HPDE6-E6E7 (cell line): Measurements from ENCODE around the gene WWP2.
"Not testable (repeated sequence)": the region's sequence is repeated elsewhere in the genome, so short reads cannot be mapped to it uniquely, and the experiment has no call there.

ENCODE experiments used
- DNase-seq: peaks from one replicate; pipeline ENCODE4 v3.0.0; 2011; ENCODE audit warnings: missing footprints; ENCODE audit errors: extremely low spot score

The WWP2 gene

GRCh38 chr16:69830534-69831211 lies 68.5 kb downstream of the WWP2 start:
- no peak for DNase-seq

- DNase-seq = no peak
Measured at GRCh38 chr16:69831212-69832123, 69.3 kb downstream of the WWP2 start.

- no peak for DNase-seq
Measured at GRCh38 chr16:69833357-69834282, 71.5 kb downstream of the WWP2 start.

GRCh38 chr16:69834807-69835466 lies 72.8 kb downstream of the WWP2 start:
- DNase-seq = no peak

GRCh38 chr16:69836257-69836656 lies 74.1 kb downstream of the WWP2 start:
- DNase-seq = no peak

GRCh38 chr16:69837380-69837779 lies 75.2 kb downstream of the WWP2 start:
- DNase-seq = no peak

- DNase-seq = no peak
Measured at GRCh38 chr16:69838489-69838888, 76.4 kb downstream of the WWP2 start.

GRCh38 chr16:69839240-69839688 lies 77.1 kb downstream of the WWP2 start:
- no peak for DNase-seq

- no peak for DNase-seq
Measured at GRCh38 chr16:69839798-69840409, 77.8 kb downstream of the WWP2 start.

GRCh38 chr16:69840975-69841374 lies 78.8 kb downstream of the WWP2 start:
- DNase-seq = no peak

- DNase-seq = no peak
Measured at GRCh38 chr16:69844441-69844840, 82.3 kb downstream of the WWP2 start.

GRCh38 chr16:69845181-69845580 lies 83.0 kb downstream of the WWP2 start:
- DNase-seq = no peak

- no peak for DNase-seq
Measured at GRCh38 chr16:69847643-69848042, 85.5 kb downstream of the WWP2 start.

GRCh38 chr16:69848637-69849545 lies 86.8 kb downstream of the WWP2 start:
- no peak for DNase-seq

- no peak for DNase-seq
Measured at GRCh38 chr16:69851491-69852240, 89.5 kb downstream of the WWP2 start.

- DNase-seq = no peak
Measured at GRCh38 chr16:69852815-69853214, 90.7 kb downstream of the WWP2 start.

- DNase-seq = no peak
Measured at GRCh38 chr16:69853481-69853880, 91.3 kb downstream of the WWP2 start.

GRCh38 chr16:69854776-69855175 lies 92.6 kb downstream of the WWP2 start:
- DNase-seq = not testable (repeated sequence)

GRCh38 chr16:69855592-69855991 lies 93.5 kb downstream of the WWP2 start:
- no peak for DNase-seq
